Lower leg skin (tissue), 4 donors: ENCODE data around the gene SGF29. TPM values are rescaled to one million over a fixed set of nuclear protein-coding genes. Genes with fewer than 3 reads are reported as not detected.
A peak's percentile ranks its signal among the peaks of the same experiment; 100 is the strongest.
"Not testable (repeated sequence)": the region's sequence is repeated elsewhere in the genome, so short reads cannot be mapped to it uniquely, and the experiment has no call there.

Source experiments
- DNase-seq, 2 donors: peaks; one replicate each; pipeline ENCODE4 v3.0.0-alpha.2; 2019; ENCODE audit warnings: low spot score in 2 of 2
- H3K4me3 ChIP-seq: fragments of 200-600 bp; sonication (generic); 2 replicates; pipeline ENCODE4 v1.5.1; 2017; ENCODE audit warnings: mild to moderate bottlenecking, low read depth; ENCODE audit not compliant: poor library complexity, severe bottlenecking
- CTCF ChIP-seq, 3 donors: fragments of 450-650 bp; IDR thresholded peaks; one replicate each; pipeline ENCODE4 v1.5.1; 2016; ENCODE audit warnings: antibody characterized with exemption in 3 of 3, mild to moderate bottlenecking in 3 of 3, moderate library complexity in 2 of 3
- POLR2A ChIP-seq, 2 donors: fragments of 450-650 bp; IDR thresholded peaks; one replicate each; pipeline ENCODE4 v1.6.1; 2016 to 2017; ENCODE audit warnings: antibody characterized with exemption in 2 of 2, mild to moderate bottlenecking in 1 of 2, moderate library complexity in 1 of 2
- WGBS, 2 donors: methylation state at CpG; one replicate each; pipeline ENCODE4 v1.1.5; 2018; 5-methylcytosine and 5-hydroxymethylcytosine counted together
- intact Hi-C: fragments of 100-400 bp; cut with DNase I; formaldehyde crosslinking; loops from one replicate; pipeline ENCODE4 v1.15.0; 2023; ENCODE audit warnings: low total_unique reads
- total RNA-seq, 4 donors: library from RNA; depleted of rRNA; stranded (reverse); fragments of >200 nt; gene quantifications; one replicate each; pipeline ENCODE4 v1.1.0, GENCODE V29; 2016

The SGF29 gene
- total RNA-seq, 4 donors from 2014 or later: 16.7 to 29.9 (median 26.8) TPM

GRCh38 chr16:28607116-28607623, 53.5 kb downstream of the SGF29 start:
- intact Hi-C loops: loop anchor here (10.0 kb wide), 1 partner anchor 322 kb away; no protein-coding TSS in a partner anchor
- TF ChIP-seq POLR2A (IDR thresholded peaks at IDR 0.05) (no peak), CTCF (IDR thresholded peaks at IDR 0.05) (no peak)
- H3K4me3 ChIP-seq: no peak overlapping the region
- peak in 1 of 2 donors; percentile 85 for DNase-seq
- 91 to 95% methylated on average over 9 of the region's 9 CpGs for WGBS, 2 donors

- intact Hi-C loops: loop anchor here (10.0 kb wide), 1 partner anchor 323 kb away; no protein-coding TSS in a partner anchor
- not testable (repeated sequence) for H3K4me3 ChIP-seq
- peak in 1 of 2 donors; percentile 77 for DNase-seq
- WGBS, 2 donors: 94 to 95% methylated on average over 10 of the region's 10 CpGs
Measured at GRCh38 chr16:28607681-28608495, 54.2 kb downstream of the SGF29 start.

GRCh38 chr16:28608496-28608808, 54.7 kb downstream of the SGF29 start:
- DNase-seq: peak in 1 of 2 donors; percentile 85
- intact Hi-C loops: loop anchor here (10.0 kb wide), 1 partner anchor 324 kb away; no protein-coding TSS in a partner anchor
- H3K4me3 ChIP-seq: not testable (repeated sequence)
- WGBS, 2 donors: 84 to 97% methylated on average over 6 to 7 of the region's 7 CpGs

GRCh38 chr16:28608867-28609596, 55.3 kb downstream of the SGF29 start:
- peak in 1 of 2 donors; percentile 90 for DNase-seq
- not testable (repeated sequence) for H3K4me3 ChIP-seq

GRCh38 chr16:28609631-28610594, 56.2 kb downstream of the SGF29 start, which contains the start of gene SULT1A1:
SULT1A1 (minus strand) TSS chr16:28610044; CDS start chr16:28608855, 1,189 bp downstream.
- DNase-seq: peak; percentile 54 to 95
- TF ChIP-seq CTCF (IDR thresholded peaks at IDR 0.05): no peak
- no peak for TF ChIP-seq POLR2A (IDR thresholded peaks at IDR 0.05)
- intact Hi-C loops: loop anchor here (10.0 kb wide), 1 partner anchor 325 kb away; no protein-coding TSS in a partner anchor
- 50 to 57% methylated on average over 11 of the region's 11 CpGs for WGBS, 2 donors
- no peak within 1 kb of the TSS for H3K4me3 ChIP-seq

More at GRCh38 chr16:28608867-28609596, 55.3 kb downstream of the SGF29 start:
- WGBS, 2 donors: 76 to 82% methylated on average over 11 of the region's 11 CpGs
- intact Hi-C loops: loop anchor here (10.0 kb wide), 1 partner anchor 324 kb away; no protein-coding TSS in a partner anchor

- whole genome bisulfite sequencing, 2 donors: 76 to 83% methylated on average over 10 of the region's 10 CpGs
- DNase-seq: peak in 1 of 2 donors; percentile 87
- no peak overlapping the region for H3K4me3 ChIP-seq
- TF ChIP-seq CTCF (IDR thresholded peaks at IDR 0.05) (no peak), POLR2A (IDR thresholded peaks at IDR 0.05) (no peak)
- intact Hi-C loops: no loop called here
Measured at GRCh38 chr16:28610595-28611191, 57.0 kb downstream of the SGF29 start.

GRCh38 chr16:28612359-28613280, 58.9 kb downstream of the SGF29 start:
- H3K4me3 ChIP-seq, intact Hi-C loops, DNase-seq: not testable (repeated sequence)
- no CpG with 5 or more reads among the region's 17 CpGs for WGBS, 2 donors

- intact Hi-C loops, H3K4me3 ChIP-seq: not testable (repeated sequence)
- DNase-seq: peak in 1 of 2 donors; percentile 82
- 14 to 75% methylated on average over 1 of the region's 26 CpGs for WGBS, 2 donors
Measured at GRCh38 chr16:28613912-28614311, 60.2 kb downstream of the SGF29 start.

GRCh38 chr16:28614561-28614960, 60.8 kb downstream of the SGF29 start:
- DNase-seq: peak in 1 of 2 donors; percentile 80

More at GRCh38 chr16:28614561-28614960, 60.8 kb downstream of the SGF29 start:
- intact Hi-C loops, H3K4me3 ChIP-seq: not testable (repeated sequence)
- WGBS, 2 donors: 76 to 85% methylated on average over 12 to 13 of the region's 16 CpGs
